NCI-H2029 (cell line): ENCODE results near the gene CRTAC1.

ENCODE experiments used
- DNase-seq: peaks from one replicate; lab custom pipeline; 2025; lab: John Stamatoyannopoulos, UW

Gene CRTAC1

GRCh38 chr10:98029149-98030092 is 1.0 kb downstream of the CRTAC1 start:
- DNase-seq, result no peak

- DNase-seq, result peak; percentile 24
Measured at GRCh38 chr10:98028168-98028770, 2.2 kb downstream of the CRTAC1 start.

DNA sequence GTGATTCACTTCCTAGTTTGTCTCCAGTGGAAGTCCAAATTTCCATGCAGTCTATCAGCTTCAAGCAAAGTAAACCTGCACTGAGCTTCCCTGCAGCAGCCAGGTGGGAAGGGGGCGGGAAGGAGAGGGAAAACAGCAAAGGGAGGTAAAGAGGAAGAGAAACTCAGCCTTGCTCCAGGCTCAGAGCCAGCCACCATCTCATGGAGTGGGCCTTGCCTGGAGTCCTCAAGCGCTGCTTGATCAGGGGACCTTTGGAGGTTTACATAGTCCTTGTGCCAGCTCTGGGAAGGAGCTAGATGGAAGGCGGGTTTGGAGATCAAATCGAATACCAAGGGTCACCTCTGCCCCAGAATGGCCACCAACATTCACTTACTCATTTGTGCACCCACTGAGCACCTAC is 7.4 kb downstream of the CRTAC1 start:
- no peak for DNase-seq

DNA sequence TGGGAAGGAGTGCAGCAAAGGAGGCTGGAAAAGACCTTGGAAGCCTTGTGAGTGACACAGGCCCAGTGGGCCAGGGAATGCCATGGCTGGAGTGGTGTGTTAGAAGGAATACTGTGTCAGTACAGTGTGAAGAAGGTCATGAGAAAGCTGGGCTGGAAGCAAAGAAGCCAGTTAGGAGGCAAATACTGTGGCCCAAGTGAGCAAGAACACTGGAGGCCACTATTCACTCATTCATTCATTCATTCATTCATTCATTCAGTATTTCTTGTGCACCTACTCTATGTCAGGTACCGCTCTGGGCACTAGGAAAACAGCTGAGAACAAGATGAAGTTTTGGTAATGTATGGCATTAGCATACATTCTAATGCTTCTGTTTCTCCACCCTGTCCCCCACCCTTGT is 9.6 kb downstream of the CRTAC1 start:
- no peak for DNase-seq

GRCh38 chr10:98020254-98020653 is 10.2 kb downstream of the CRTAC1 start:
- DNase-seq, result no peak

- no peak for DNase-seq
Measured at GRCh38 chr10:98019784-98020183, 10.6 kb downstream of the CRTAC1 start.

DNA sequence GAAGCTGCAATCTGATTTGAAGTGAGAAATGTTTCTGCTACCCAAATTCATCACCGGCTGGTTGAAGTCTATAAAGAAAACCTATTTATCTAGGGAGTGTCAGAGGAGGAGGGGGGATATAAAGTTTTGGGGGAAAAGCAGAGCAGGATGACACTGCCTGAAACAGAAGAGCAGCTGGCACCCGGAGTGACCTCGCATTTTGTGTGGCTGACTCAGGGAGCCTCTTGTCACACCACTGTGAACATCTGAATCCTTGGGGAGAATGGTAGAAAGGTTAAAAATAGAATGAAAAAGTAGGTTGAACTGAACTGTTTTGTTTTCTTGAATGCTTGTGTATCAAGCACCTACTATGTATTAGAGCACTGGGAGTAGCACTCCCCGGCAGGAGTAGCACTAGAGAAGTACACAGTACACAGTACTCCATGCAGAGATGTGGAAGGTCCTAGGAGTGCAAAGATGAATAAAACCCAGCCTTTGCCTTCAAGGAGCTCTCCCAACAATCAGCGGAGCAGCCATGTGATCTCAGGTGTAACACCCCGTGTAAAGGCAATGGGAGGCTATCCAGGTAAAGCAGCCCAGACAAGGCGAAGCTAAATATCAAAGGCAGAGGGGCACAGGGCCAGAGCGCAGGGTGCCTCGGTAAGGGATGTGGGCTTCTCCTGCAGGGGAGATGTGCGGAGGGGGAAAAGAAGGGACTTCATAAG is 13.5 kb downstream of the CRTAC1 start:
- no peak for DNase-seq

DNA sequence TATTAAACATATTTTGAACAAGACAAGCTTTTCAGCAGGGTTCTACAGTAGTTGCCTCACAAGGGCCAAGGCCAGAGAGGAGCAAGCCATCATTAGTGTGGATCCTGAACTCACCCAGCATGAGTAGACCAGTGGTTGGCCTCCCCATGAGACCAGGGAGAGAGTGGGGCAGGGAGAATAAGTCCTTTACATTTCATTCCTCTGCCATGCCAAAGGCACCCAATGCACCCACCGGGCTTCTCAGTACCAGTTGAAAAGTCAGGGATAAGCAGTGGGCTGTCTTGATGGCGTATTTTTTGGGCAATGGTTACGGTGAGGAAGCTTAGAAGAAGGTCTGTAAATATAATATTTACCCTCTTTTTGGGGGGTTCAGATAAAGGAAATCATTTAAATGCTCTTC is 16.6 kb downstream of the CRTAC1 start:
- DNase-seq, result no peak

- no peak for DNase-seq
Measured at GRCh38 chr10:98013122-98013521, 17.3 kb downstream of the CRTAC1 start.

GRCh38 chr10:98012644-98013043 is 17.8 kb downstream of the CRTAC1 start:
- no peak for DNase-seq

DNA sequence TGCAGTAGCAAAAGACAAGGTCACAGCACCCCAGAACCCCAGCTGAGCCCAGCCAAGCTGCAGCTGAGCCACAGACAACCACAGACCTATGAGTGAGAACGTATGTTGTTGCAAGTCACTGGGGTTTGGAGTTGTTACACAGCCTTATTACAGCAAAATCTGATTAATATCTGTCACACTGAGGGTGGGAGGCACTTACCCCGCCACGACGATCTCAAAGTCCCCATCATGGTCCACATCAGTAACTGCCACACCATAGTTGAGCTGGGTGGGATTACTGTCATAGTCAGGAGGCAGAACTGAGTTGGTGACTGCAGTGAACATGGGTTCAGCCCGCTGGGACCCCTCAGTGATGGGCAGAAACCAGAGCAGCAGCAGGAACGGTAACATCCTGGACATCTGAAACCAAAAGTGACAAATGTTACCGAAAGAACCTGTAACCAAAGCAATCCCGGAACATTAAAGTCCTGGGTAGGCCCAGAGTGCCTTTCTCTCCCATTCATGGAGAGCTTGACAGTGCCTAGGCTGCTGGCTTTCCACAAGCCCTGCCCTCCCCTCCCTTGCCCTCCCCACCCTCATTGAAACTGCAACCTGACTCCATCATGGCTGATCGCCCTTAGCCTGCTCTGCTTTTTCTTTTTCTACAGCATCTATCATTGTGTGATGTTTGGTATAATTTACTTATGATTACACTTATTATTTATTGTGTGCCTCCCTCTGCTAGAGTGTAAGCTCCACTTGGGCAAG is 19.3 kb downstream of the CRTAC1 start:
- DNase-seq, result no peak

- DNase-seq, result peak; percentile 49
Measured at GRCh38 chr10:98006266-98006665, 24.2 kb downstream of the CRTAC1 start.

GRCh38 chr10:98001736-98002135 is 28.7 kb downstream of the CRTAC1 start:
- no peak for DNase-seq

- no peak for DNase-seq
Measured at GRCh38 chr10:98000346-98000745, 30.1 kb downstream of the CRTAC1 start.

- DNase-seq, result no peak
Measured at GRCh38 chr10:97999923-98000248, 30.5 kb downstream of the CRTAC1 start.

DNA sequence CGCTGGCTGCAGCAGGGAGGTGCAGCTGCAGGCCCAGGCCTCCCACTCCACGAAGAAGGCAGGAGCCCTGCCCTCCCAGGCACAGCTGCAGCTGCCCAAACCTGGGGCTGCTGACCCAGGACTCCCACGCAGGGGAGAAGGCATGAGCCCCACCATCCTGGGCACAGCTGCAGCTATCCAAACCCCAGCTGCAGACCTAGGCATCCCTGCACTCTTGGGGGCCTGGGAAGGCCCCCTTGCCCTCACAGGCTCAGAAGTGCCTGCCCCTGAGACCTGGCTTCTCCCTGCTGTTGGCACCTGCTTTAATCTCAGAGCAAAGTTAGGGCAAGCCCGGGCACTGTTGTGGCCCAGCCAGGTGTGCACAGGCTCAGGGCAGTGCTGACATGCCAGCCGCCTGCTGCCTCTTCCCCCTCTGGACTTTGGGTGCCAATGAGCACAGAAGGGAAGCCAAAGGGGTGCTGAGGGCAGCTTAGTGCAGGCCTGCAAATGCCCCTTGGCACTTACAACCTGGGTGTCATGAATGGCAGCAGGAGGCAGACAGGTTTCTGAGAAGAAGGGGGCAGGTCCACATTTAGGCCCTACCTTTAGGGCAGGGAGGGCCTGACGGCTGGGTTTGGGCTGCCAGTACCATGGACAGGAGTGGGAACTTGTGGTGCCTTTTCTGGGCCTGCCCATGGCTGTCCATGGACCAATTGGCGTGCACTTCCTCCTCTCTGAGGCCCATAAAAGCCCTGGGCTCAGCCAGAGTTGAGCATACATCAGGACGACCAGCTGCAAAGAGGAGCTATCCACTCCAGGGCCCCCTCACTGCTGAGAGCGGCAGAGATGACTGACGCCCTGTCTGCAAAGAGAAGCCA is 31.1 kb downstream of the CRTAC1 start:
- DNase-seq, result no peak

DNA sequence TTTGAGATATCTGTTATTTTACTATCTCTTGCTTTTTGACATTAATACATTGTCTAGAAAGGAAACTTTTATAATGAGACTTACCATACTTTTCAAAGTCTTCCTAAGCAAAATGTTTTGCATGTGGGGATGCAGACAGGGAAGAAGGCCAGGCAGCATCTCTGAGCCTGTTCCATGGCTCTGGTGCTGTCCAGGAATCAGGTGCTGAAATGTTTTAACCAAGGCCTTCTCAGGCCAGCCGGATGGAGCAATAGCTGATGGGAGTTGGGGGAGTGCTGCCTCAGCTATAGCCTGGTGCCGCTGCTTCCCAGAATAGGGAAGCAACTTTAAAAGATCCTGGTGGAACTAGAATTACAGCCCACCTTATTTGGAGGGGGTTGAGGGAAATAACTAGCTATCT is 38.5 kb downstream of the CRTAC1 start:
- no peak for DNase-seq

GRCh38 chr10:97981816-97982215 is 48.6 kb downstream of the CRTAC1 start:
- DNase-seq, result no peak

DNA sequence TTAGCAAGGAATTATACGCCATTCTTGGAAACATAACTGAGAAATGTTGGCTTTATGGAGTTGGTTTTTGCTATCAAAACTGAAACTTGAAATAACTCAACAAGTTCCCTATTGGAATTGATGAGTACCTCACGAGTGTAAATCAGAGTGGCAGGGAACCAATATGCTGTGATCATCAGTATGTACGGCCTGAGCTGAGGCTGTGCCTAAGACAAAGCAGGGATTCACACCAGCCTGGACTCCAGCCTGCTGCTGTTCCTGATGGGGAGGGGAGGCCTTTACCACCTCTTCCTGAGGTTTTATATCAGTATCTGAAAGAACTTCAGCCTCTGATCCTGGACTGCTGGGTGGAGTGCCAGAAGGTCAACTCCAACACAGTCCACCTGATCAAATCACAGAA is 52.7 kb downstream of the CRTAC1 start:
- DNase-seq, result no peak

DNA sequence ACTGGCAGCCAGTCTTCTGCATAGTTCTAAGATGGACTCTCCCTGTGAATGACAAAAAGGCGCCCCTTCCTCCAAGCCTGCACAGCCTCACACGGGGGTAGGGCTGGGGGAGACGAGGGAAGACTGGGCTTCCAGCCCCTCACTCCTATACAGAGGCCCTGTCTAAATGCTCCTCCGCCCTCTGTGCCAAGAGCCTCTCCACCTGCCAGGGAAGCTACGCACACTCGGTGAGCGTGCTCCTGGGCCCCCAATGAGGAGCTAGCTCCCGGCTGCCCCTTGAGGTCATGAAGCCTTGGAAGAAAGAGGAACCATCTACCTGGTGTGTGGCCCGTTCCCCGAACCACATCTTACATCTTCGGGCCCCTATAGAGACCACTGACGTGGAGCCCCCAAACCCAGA is 54.8 kb downstream of the CRTAC1 start:
- DNase-seq, result no peak
